CD4-positive, alpha-beta T cell treated with Interleukin-4 for 1 hour (primary cell): Measurements from ENCODE around the gene PRKCH.

Source experiments
- DNase-seq, 2 donors: peaks; one replicate each; pipeline ENCODE4 v3.0.0-alpha.2; 2020 to 2022

PRKCH gene

GRCh38 chr14:61557854-61558253, 236.5 kb downstream of the PRKCH start:
- no peak for DNase-seq

GRCh38 chr14:61558271-61558670, 236.9 kb downstream of the PRKCH start:
- DNase-seq, result no peak

- DNase-seq, result no peak
These were observed 238.3 kb downstream of the PRKCH start for GRCh38 chr14:61559641-61560201.

- no peak for DNase-seq
These were observed 238.9 kb downstream of the PRKCH start for GRCh38 chr14:61560323-61560722.

GRCh38 chr14:61561104-61561503, 239.7 kb downstream of the PRKCH start:
- no peak for DNase-seq

- no peak for DNase-seq
These were observed 240.4 kb downstream of the PRKCH start for GRCh38 chr14:61561657-61562276.

- peak; percentile 38 for DNase-seq
These were observed 241.2 kb downstream of the PRKCH start for GRCh38 chr14:61562321-61563161.

- no peak for DNase-seq
These were observed 241.8 kb downstream of the PRKCH start for GRCh38 chr14:61563162-61563511.

- no peak for DNase-seq
These were observed 242.7 kb downstream of the PRKCH start for GRCh38 chr14:61563880-61564617.

- peak in 1 of 2 donors; percentile 35 for DNase-seq
These were observed 243.3 kb downstream of the PRKCH start for GRCh38 chr14:61564618-61565091.

- DNase-seq, result no peak
These were observed 243.8 kb downstream of the PRKCH start for GRCh38 chr14:61565181-61565580.

- no peak for DNase-seq
These were observed 244.6 kb downstream of the PRKCH start for GRCh38 chr14:61565836-61566536.

- DNase-seq, result no peak
These were observed 245.3 kb downstream of the PRKCH start for GRCh38 chr14:61566537-61567225.

- no peak for DNase-seq
These were observed 246.6 kb downstream of the PRKCH start for GRCh38 chr14:61567838-61568571.

GRCh38 chr14:61568572-61569011, 247.2 kb downstream of the PRKCH start:
- DNase-seq, result peak; percentile 41 to 80

GRCh38 chr14:61569308-61569707, 247.9 kb downstream of the PRKCH start:
- DNase-seq, result no peak

- DNase-seq, result peak; percentile 19 to 74
These were observed 248.6 kb downstream of the PRKCH start for GRCh38 chr14:61569812-61570548.

- DNase-seq, result no peak
These were observed 249.3 kb downstream of the PRKCH start for GRCh38 chr14:61570549-61571290.

- no peak for DNase-seq
These were observed 250.5 kb downstream of the PRKCH start for GRCh38 chr14:61571917-61572316.

- DNase-seq, result no peak
These were observed 251.9 kb downstream of the PRKCH start for GRCh38 chr14:61573321-61573720.
